Endothelial cell (in vitro differentiated cells): ENCODE results near the gene ANKH. TPM values are rescaled to one million over a fixed set of nuclear protein-coding genes. Genes with fewer than 3 reads are reported as not detected.

ENCODE experiments used
- DNase-seq: peaks from one replicate; pipeline ENCODE4 v3.0.0; 2021; ENCODE audit warnings: low spot score
- H3K27ac Mint-ChIP-seq: one replicate; pipeline ENCODE4 v1.8.0; 2021; ENCODE audit warnings: mixed read lengths, inconsistent platforms; ENCODE audit not compliant: unreplicated experiment
- H3K27me3 Mint-ChIP-seq: one replicate; pipeline ENCODE4 v1.8.0; 2021; ENCODE audit warnings: mild to moderate bottlenecking, moderate library complexity, mixed read lengths, inconsistent platforms; ENCODE audit not compliant: unreplicated experiment
- H3K36me3 Mint-ChIP-seq: one replicate; pipeline ENCODE4 v1.8.0; 2021; ENCODE audit warnings: mild to moderate bottlenecking, low read depth, mixed read lengths, inconsistent platforms; ENCODE audit not compliant: unreplicated experiment
- H3K4me1 Mint-ChIP-seq: one replicate; pipeline ENCODE4 v1.8.0; 2021; ENCODE audit warnings: mild to moderate bottlenecking, mixed read lengths, inconsistent platforms; ENCODE audit not compliant: unreplicated experiment
- H3K4me3 Mint-ChIP-seq: one replicate; pipeline ENCODE4 v1.8.0; 2021; ENCODE audit warnings: mild to moderate bottlenecking, mixed read lengths, inconsistent platforms; ENCODE audit not compliant: unreplicated experiment
- H3K9me3 Mint-ChIP-seq: one replicate; pipeline ENCODE4 v1.8.0; 2021; ENCODE audit warnings: mixed read lengths, inconsistent platforms; ENCODE audit not compliant: unreplicated experiment
- CTCF ChIP-seq: fragments of 200-600 bp; sonication (generic); IDR thresholded peaks from one replicate; pipeline ENCODE4 v1.5.0; 2021; ENCODE audit warnings: antibody characterized with exemption; ENCODE audit not compliant: unreplicated experiment
- total RNA-seq: library from RNA; stranded (reverse); fragmentation: NEBNext Ultra II Directional; extraction: Animal tissue kit (Norgen Biotek cat#: 25700); gene quantifications from one replicate; pipeline ENCODE4 v1.2.1, GENCODE V29; 2021; ENCODE audit not compliant: unreplicated experiment

Gene ANKH
- total RNA-seq, 1 donor from 2014 or later: 61.8 TPM

GRCh38 chr5:14699159-14699558 lies 172.4 kb downstream of the ANKH start:
- Mint-ChIP-seq H3K27ac (no peak overlapping the region), H3K27me3 (peaks cover 7% of the 10 kb centered on the region), H3K9me3 (no peaks in the 10 kb centered on the region), H3K4me3 (no peak overlapping the region), H3K36me3 (peaks cover 30% of the 10 kb centered on the region), H3K4me1 (no peaks in the 10 kb centered on the region)
- DNase-seq: no peak
- no peak for TF ChIP-seq CTCF

- Mint-ChIP-seq H3K4me3 (no peak overlapping the region), H3K27ac (no peak overlapping the region), H3K36me3 (peaks cover 30% of the 10 kb centered on the region), H3K9me3 (no peaks in the 10 kb centered on the region), H3K27me3 (peaks cover 7% of the 10 kb centered on the region), H3K4me1 (no peaks in the 10 kb centered on the region)
- TF ChIP-seq CTCF: no peak
- no peak for DNase-seq
Observed at GRCh38 chr5:14698495-14698894, 173.1 kb downstream of the ANKH start.

GRCh38 chr5:14696851-14697250 lies 174.7 kb downstream of the ANKH start:
- peaks cover 25% of the 10 kb centered on the region for H3K36me3 Mint-ChIP-seq
- no peak overlapping the region for H3K27ac Mint-ChIP-seq
- H3K9me3 Mint-ChIP-seq: no peaks in the 10 kb centered on the region
- peak overlapping the region; percentile 17 for H3K4me3 Mint-ChIP-seq
- no peaks in the 10 kb centered on the region for H3K4me1 Mint-ChIP-seq
- no peak for DNase-seq
- no peak for TF ChIP-seq CTCF
- peaks cover 3% of the 10 kb centered on the region for H3K27me3 Mint-ChIP-seq

- no peak for TF ChIP-seq CTCF
- Mint-ChIP-seq H3K4me3 (no peak overlapping the region), H3K27ac (no peak overlapping the region), H3K4me1 (no peaks in the 10 kb centered on the region), H3K9me3 (no peaks in the 10 kb centered on the region), H3K27me3 (peaks cover 3% of the 10 kb centered on the region), H3K36me3 (peaks cover 24% of the 10 kb centered on the region)
- no peak for DNase-seq
Observed at GRCh38 chr5:14696057-14696456, 175.5 kb downstream of the ANKH start.

GRCh38 chr5:14695152-14695551 lies 176.4 kb downstream of the ANKH start:
- Mint-ChIP-seq H3K9me3 (no peaks in the 10 kb centered on the region), H3K4me1 (no peaks in the 10 kb centered on the region)

More at GRCh38 chr5:14695152-14695551, 176.4 kb downstream of the ANKH start:
- TF ChIP-seq CTCF: no peak
- Mint-ChIP-seq H3K36me3 (peaks cover 34% of the 10 kb centered on the region), H3K27me3 (peaks cover 3% of the 10 kb centered on the region), H3K27ac (no peak overlapping the region), H3K4me3 (no peak overlapping the region)
- no peak for DNase-seq
